Colonic mucosa (tissue), 4 donors: Measurements from ENCODE around the gene ZDHHC21. TPM values are rescaled to one million over a fixed set of nuclear protein-coding genes. Genes with fewer than 3 reads are reported as not detected.

ENCODE experiments used
- DNase-seq: peaks from one replicate; pipeline ENCODE4 v3.0.0-alpha.2; 2020
- H3K27ac ChIP-seq: fragments of 200-600 bp; one replicate; pipeline ENCODE4 v1.8.0; 2021
- H3K27me3 ChIP-seq: fragments of 200-600 bp; one replicate; pipeline ENCODE4 v1.8.0; 2021
- H3K36me3 ChIP-seq: fragments of 200-600 bp; one replicate; pipeline ENCODE4 v1.8.0; 2021
- H3K4me1 ChIP-seq: fragments of 200-600 bp; one replicate; pipeline ENCODE4 v1.8.0; 2021; ENCODE audit warnings: mild to moderate bottlenecking
- H3K4me3 ChIP-seq: fragments of 200-600 bp; one replicate; pipeline ENCODE4 v1.8.0; 2021
- H3K9ac ChIP-seq, 2 donors: one replicate each; pipeline ENCODE4 v1.7.0; 2013; ENCODE audit warnings: control low read depth in 2 of 2, low read depth in 2 of 2, low read length in 2 of 2
- H3K9me3 ChIP-seq: fragments of 200-600 bp; one replicate; pipeline ENCODE4 v1.8.0; 2021
- intact Hi-C: fragments of 100-400 bp; cut with DNase I; formaldehyde crosslinking; loops from one replicate; pipeline ENCODE4 v1.14.1; 2022
- total RNA-seq, 2 donors: library from RNA; stranded (reverse); fragmentation: NEBNext Ultra II Directional in 1 of 2; extraction: Animal tissue kit (Norgen Biotek cat#: 25700) in 1 of 2; gene quantifications; one replicate each; pipeline ENCODE4 v1.2.1, GENCODE V29; 2021
- TF ChIP-seq, protein P1 (sequence below): fragments of 200-600 bp; IDR thresholded peaks from one replicate; pipeline ENCODE4 v1.8.0; 2022; ENCODE audit warnings: antibody characterized with exemption, mild to moderate bottlenecking
- donor health status: healthy.
- donor health status: DM: no; HTN: no; CAD: no.
- donor health status: DM: no; HTN: no; CAD: no.

Gene ZDHHC21, protein sequence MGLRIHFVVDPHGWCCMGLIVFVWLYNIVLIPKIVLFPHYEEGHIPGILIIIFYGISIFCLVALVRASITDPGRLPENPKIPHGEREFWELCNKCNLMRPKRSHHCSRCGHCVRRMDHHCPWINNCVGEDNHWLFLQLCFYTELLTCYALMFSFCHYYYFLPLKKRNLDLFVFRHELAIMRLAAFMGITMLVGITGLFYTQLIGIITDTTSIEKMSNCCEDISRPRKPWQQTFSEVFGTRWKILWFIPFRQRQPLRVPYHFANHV
- total RNA-seq = 10 to 100 TPM in 1 of 2 donors, 1 to 10 TPM in 1; 9.0 to 14.1 TPM

DNA sequence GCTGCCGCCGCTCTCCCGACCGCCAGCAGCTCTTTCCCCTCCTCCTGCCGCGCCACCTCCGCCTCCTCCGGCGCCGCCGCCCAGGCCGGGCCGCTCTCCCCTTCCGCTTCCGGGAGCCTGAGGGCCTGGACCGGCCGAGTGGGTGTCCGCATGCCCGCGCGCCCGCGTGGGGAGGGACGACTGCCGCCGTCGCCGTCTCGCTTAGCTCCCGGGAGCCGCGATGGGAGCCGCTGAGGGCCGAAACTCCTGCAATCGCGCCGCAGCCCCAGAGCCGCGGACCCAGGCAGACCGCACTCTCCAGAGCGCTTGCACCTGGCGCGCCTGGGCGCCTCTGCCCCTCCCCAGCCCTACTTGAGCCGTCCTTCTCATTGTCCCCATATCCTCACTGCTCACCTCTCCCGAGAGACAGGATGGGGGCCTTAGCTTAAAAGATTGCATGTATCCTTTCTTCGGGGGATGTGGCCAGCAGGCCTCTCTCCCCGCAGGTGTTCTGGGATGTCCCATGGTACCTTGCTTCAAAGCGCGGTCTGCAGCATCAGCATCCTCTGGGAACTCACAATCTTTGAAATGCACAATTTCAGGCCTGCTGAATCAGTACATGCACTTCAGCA is at the start of gene ZDHHC21:
Gene ZDHHC21, minus strand, starts transcription at position 182 of the 611 bp plus-strand sequence. CDS start 19,092 bp downstream, outside the sequence.
- intact Hi-C loops = no loop called here

DNA sequence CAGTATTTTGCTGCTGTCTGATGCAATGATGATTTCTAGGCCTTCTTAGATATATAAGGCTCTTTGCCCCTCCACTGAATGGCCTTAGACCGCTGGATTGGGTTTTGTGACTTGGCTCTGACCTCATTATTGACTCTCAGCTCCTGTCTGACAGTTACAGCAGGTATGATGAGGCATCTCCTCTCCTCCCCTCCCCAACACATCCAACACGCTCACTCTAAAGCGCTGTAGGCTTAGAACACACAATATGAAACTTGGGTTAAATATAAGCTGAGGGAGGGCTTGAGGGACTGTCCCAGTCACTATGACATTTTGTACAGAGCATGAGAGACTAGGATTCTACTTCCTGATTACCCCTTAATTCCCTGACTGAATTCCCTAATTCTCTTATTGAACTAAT is 48.1 kb upstream of the ZDHHC21 start:
- Histone ChIP-seq H3K4me1 (no peaks in the 10 kb centered on the region), H3K4me3 (no peak overlapping the region), H3K36me3 (no peaks in the 10 kb centered on the region), H3K9me3 (no peaks in the 10 kb centered on the region), H3K9ac (no peak overlapping the region), H3K27me3 (no peaks in the 10 kb centered on the region), H3K27ac (no peak overlapping the region)
- TF ChIP-seq, protein P1, sequence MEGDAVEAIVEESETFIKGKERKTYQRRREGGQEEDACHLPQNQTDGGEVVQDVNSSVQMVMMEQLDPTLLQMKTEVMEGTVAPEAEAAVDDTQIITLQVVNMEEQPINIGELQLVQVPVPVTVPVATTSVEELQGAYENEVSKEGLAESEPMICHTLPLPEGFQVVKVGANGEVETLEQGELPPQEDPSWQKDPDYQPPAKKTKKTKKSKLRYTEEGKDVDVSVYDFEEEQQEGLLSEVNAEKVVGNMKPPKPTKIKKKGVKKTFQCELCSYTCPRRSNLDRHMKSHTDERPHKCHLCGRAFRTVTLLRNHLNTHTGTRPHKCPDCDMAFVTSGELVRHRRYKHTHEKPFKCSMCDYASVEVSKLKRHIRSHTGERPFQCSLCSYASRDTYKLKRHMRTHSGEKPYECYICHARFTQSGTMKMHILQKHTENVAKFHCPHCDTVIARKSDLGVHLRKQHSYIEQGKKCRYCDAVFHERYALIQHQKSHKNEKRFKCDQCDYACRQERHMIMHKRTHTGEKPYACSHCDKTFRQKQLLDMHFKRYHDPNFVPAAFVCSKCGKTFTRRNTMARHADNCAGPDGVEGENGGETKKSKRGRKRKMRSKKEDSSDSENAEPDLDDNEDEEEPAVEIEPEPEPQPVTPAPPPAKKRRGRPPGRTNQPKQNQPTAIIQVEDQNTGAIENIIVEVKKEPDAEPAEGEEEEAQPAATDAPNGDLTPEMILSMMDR = no peak
- intact Hi-C loops = no loop called here
- DNase-seq = no peak

More for the DNA sequence above, at the start of gene ZDHHC21:
- DNase-seq = peak; percentile 75
- H3K4me3 ChIP-seq = peak within 1 kb of the TSS; percentile 85
- H3K9ac ChIP-seq = peak within 1 kb of the TSS; percentile 68 to 72
- TF ChIP-seq, protein P1 = no peak
- H3K36me3 ChIP-seq = no peaks in the 10 kb centered on the region
- H3K4me1 ChIP-seq = peaks cover 4% of the 10 kb centered on the region
- H3K27me3 ChIP-seq = no peaks in the 10 kb centered on the region
- H3K9me3 ChIP-seq = no peaks in the 10 kb centered on the region
- H3K27ac ChIP-seq = peak within 1 kb of the TSS; percentile 44

- TF ChIP-seq, protein P1 = no peak
- intact Hi-C loops = no loop called here
Observed at GRCh38 chr9:14733133-14733532, 39.9 kb upstream of the ZDHHC21 start.

DNA sequence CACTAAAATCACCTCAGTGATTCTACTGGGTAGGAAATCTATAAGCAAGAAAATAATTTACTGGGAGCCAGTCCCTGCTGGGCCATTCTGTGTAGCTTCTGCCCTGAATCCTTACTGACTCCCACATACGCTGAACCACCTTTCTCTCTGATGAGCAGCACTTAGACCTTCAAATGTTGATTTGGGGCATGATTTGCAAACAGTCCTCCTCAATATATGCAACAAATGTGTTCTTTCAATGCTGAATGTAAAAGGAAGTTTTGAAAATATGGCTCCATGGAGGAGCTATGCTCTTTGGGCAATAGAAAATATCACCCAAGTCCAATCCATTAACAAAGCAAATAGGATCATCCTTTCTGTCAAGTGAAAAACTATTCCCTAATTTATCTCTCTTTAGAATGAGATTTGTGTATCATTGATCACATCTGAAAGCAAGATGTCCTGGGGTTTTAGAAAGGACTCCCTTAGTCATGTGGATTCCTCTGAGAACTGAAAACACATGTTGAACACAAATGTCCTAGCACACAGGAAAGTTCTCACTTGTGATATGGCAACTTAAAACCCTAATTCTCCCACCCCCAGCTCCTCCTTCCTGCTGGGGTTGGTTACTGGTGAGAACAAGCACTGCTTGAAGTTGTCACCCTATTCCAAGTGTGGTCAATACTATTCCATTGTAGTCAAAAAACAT is 38.2 kb upstream of the ZDHHC21 start:
- Histone ChIP-seq H3K27ac (no peak overlapping the region), H3K9me3 (no peaks in the 10 kb centered on the region), H3K4me3 (no peak overlapping the region), H3K27me3 (no peaks in the 10 kb centered on the region), H3K36me3 (no peaks in the 10 kb centered on the region), H3K9ac (no peak overlapping the region), H3K4me1 (no peaks in the 10 kb centered on the region)
- TF ChIP-seq, protein P1 = no peak
- intact Hi-C loops = no loop called here
- no peak for DNase-seq

More at GRCh38 chr9:14733133-14733532, 39.9 kb upstream of the ZDHHC21 start:
- Histone ChIP-seq H3K9me3 (no peaks in the 10 kb centered on the region), H3K4me1 (no peaks in the 10 kb centered on the region), H3K27me3 (no peaks in the 10 kb centered on the region), H3K9ac (no peak overlapping the region), H3K36me3 (no peaks in the 10 kb centered on the region), H3K27ac (no peak overlapping the region), H3K4me3 (no peak overlapping the region)
- DNase-seq = no peak

GRCh38 chr9:14730461-14730898 is 37.2 kb upstream of the ZDHHC21 start:
- H3K27ac ChIP-seq = no peak overlapping the region
- intact Hi-C loops = no loop called here
- H3K27me3 ChIP-seq = no peaks in the 10 kb centered on the region
- H3K9me3 ChIP-seq = no peaks in the 10 kb centered on the region
- H3K36me3 ChIP-seq = no peaks in the 10 kb centered on the region
- H3K4me3 ChIP-seq = no peak overlapping the region
- TF ChIP-seq, protein P1 = no peak
- DNase-seq = no peak
- no peaks in the 10 kb centered on the region for H3K4me1 ChIP-seq
- no peak overlapping the region for H3K9ac ChIP-seq
